Endodermal cell (in vitro differentiated cells): ENCODE results near the gene FLT3. TPM values are rescaled to one million over a fixed set of nuclear protein-coding genes. Genes with fewer than 3 reads are reported as not detected.

Experiments
- DNase-seq: peaks from one replicate; pipeline ENCODE4 v3.0.0-alpha.2; 2017
- H3K27ac ChIP-seq: 2 replicates; pipeline ENCODE4 v1.5.1; 2013; ENCODE audit warnings: mild to moderate bottlenecking, low read depth, low read length, moderate library complexity
- H3K27me3 ChIP-seq: 2 replicates; pipeline ENCODE4 v1.6.1; 2013; ENCODE audit warnings: mild to moderate bottlenecking, low read length, moderate library complexity; ENCODE audit not compliant: insufficient read depth, control insufficient read depth, poor library complexity, severe bottlenecking
- H3K36me3 ChIP-seq: 2 replicates; pipeline ENCODE4 v1.7.0; 2013; ENCODE audit warnings: mild to moderate bottlenecking, low read length, moderate library complexity; ENCODE audit not compliant: control insufficient read depth, insufficient read depth
- H3K4me1 ChIP-seq: one replicate; pipeline ENCODE4 v1.7.0; 2013; ENCODE audit warnings: low read length; ENCODE audit not compliant: control insufficient read depth, insufficient read depth
- H3K4me3 ChIP-seq: 2 replicates; pipeline ENCODE4 v1.5.1; 2013; ENCODE audit warnings: mild to moderate bottlenecking, low read length, moderate library complexity
- H3K9ac ChIP-seq: 2 replicates; pipeline ENCODE4 v1.6.1; 2013; ENCODE audit warnings: mild to moderate bottlenecking, low read length, moderate library complexity; ENCODE audit not compliant: poor library complexity, severe bottlenecking; ENCODE audit errors: extremely low read depth
- H3K9me3 ChIP-seq: 2 replicates; pipeline ENCODE4 v1.6.1; 2013; ENCODE audit warnings: mild to moderate bottlenecking, low read length, moderate library complexity; ENCODE audit not compliant: control insufficient read depth
- H3K27ac Mint-ChIP-seq: 2 replicates; pipeline ENCODE4 v1.8.0; 2020; ENCODE audit warnings: mixed read lengths
- H3K27me3 Mint-ChIP-seq: 2 replicates; pipeline ENCODE4 v1.8.0; 2021; ENCODE audit warnings: mild to moderate bottlenecking, mixed read lengths; ENCODE audit not compliant: insufficient read depth
- H3K36me3 Mint-ChIP-seq: 2 replicates; pipeline ENCODE4 v1.8.0; 2020; ENCODE audit warnings: low read depth, mixed read lengths
- H3K4me1 Mint-ChIP-seq: 2 replicates; pipeline ENCODE4 v1.8.0; 2020; ENCODE audit warnings: mixed read lengths
- H3K4me3 Mint-ChIP-seq: 2 replicates; pipeline ENCODE4 v1.8.0; 2020; ENCODE audit warnings: mild to moderate bottlenecking, moderate library complexity, mixed read lengths
- H3K9me3 Mint-ChIP-seq: 2 replicates; pipeline ENCODE4 v1.8.0; 2020; ENCODE audit warnings: mild to moderate bottlenecking, mixed read lengths
- CTCF ChIP-seq: fragments of 200-600 bp; sonication (generic); conservative IDR thresholded peaks from 2 replicates; pipeline ENCODE4 v1.5.0; 2021; ENCODE audit warnings: antibody characterized with exemption, mild to moderate bottlenecking
- WGBS, 2 experiments: methylation state at CpG; one replicate each; pipeline versions ENCODE4 v1.1.5 to v1.1.7; 2013; ENCODE audit warnings: missing lambda C conversion rate in 2 of 2, mixed read lengths in 1 of 2; ENCODE audit not compliant: insufficient coverage in 1 of 2, insufficient read length in 1 of 2; 5-methylcytosine and 5-hydroxymethylcytosine counted together
- total RNA-seq, 2 donors: library from RNA; stranded (reverse); fragmentation: NEBNext Ultra II Directional in 1 of 2; extraction: Animal tissue kit (Norgen Biotek cat#: 25700) in 1 of 2; gene quantifications; 2 replicates in 1 of 2; 3 replicates in 1 of 2; pipeline ENCODE4 v1.2.1, GENCODE V29; 2021

The FLT3 gene
- total RNA-seq, 2 donors from 2014 or later, result 0.09 to 0.13 TPM

- Histone ChIP-seq H3K36me3 (no peaks in the 10 kb centered on the region), H3K9ac (no peak overlapping the region), H3K4me3 (no peak overlapping the region), H3K4me1 (peaks cover 6% of the 10 kb centered on the region), H3K27me3 (peaks cover 100% of the 10 kb centered on the region), H3K9me3 (no peaks in the 10 kb centered on the region), H3K27ac (no peak overlapping the region)
- peaks cover 22% of the 10 kb centered on the region for H3K4me1 Mint-ChIP-seq
- no peak overlapping the region for H3K27ac Mint-ChIP-seq
- peak overlapping the region; percentile 37 for H3K4me3 Mint-ChIP-seq
- H3K36me3 Mint-ChIP-seq, result no peaks in the 10 kb centered on the region
- no peaks in the 10 kb centered on the region for H3K9me3 Mint-ChIP-seq
- 1 to 5% methylated on average over 7 to 15 of the region's 15 CpGs for WGBS, 2 experiments
- peak; percentile 61 for DNase-seq
- TF ChIP-seq CTCF, result no peak
- peaks cover 100% of the 10 kb centered on the region for H3K27me3 Mint-ChIP-seq
Measured at GRCh38 chr13:27979001-27979643, 121.3 kb downstream of the FLT3 start.

- no peak overlapping the region for H3K27ac Mint-ChIP-seq
- DNase-seq, result peak; percentile 83
- no peak for TF ChIP-seq CTCF
- no peaks in the 10 kb centered on the region for H3K9me3 Mint-ChIP-seq
- peaks cover 22% of the 10 kb centered on the region for H3K4me1 Mint-ChIP-seq
- 0% methylated on average over 20 to 65 of the region's 65 CpGs for WGBS, 2 experiments
- H3K9ac ChIP-seq, result no peak overlapping the region
- H3K9me3 ChIP-seq, result no peaks in the 10 kb centered on the region
- H3K36me3 Mint-ChIP-seq, result no peaks in the 10 kb centered on the region
- peak overlapping the region; percentile 37 for H3K4me3 Mint-ChIP-seq
- peaks cover 6% of the 10 kb centered on the region for H3K4me1 ChIP-seq
- H3K27ac ChIP-seq, result no peak overlapping the region
- H3K36me3 ChIP-seq, result no peaks in the 10 kb centered on the region
- peaks cover 100% of the 10 kb centered on the region for H3K27me3 Mint-ChIP-seq
- H3K27me3 ChIP-seq, result peaks cover 100% of the 10 kb centered on the region
- H3K4me3 ChIP-seq, result no peak overlapping the region
Measured at GRCh38 chr13:27978301-27978968, 121.9 kb downstream of the FLT3 start.

- peak; percentile 40 for TF ChIP-seq CTCF
- 1 to 3% methylated on average over 31 to 80 of the region's 80 CpGs for WGBS, 2 experiments
- no peak overlapping the region for H3K4me3 ChIP-seq
Measured at GRCh38 chr13:27977476-27978300, 122.7 kb downstream of the FLT3 start.

More at GRCh38 chr13:27977476-27978300, 122.7 kb downstream of the FLT3 start:
- Mint-ChIP-seq H3K4me3 (peak overlapping the region; percentile 10), H3K36me3 (no peaks in the 10 kb centered on the region), H3K27ac (no peak overlapping the region), H3K4me1 (peaks cover 22% of the 10 kb centered on the region), H3K9me3 (no peaks in the 10 kb centered on the region), H3K27me3 (peaks cover 100% of the 10 kb centered on the region)
- DNase-seq, result peak; percentile 85
- Histone ChIP-seq H3K4me1 (peaks cover 6% of the 10 kb centered on the region), H3K9me3 (no peaks in the 10 kb centered on the region), H3K27me3 (peaks cover 100% of the 10 kb centered on the region), H3K36me3 (no peaks in the 10 kb centered on the region), H3K9ac (no peak overlapping the region), H3K27ac (no peak overlapping the region)
